A172 (cell line): Measurements from ENCODE around the gene MRPS5. TPM values are rescaled to one million over a fixed set of nuclear protein-coding genes. Genes with fewer than 3 reads are reported as not detected.

Experiments used
- total RNA-seq: library from RNA; depleted of rRNA; stranded (reverse); fragments of >200 nt; shearing (Covaris generic); gene quantifications from 2 replicates; pipeline ENCODE4 v1.2.3, GENCODE V29; 2014; rRNA removed

The MRPS5 gene
- total RNA-seq, 1 experiment from 2014 or later, result 84.4 TPM

Other genes starting within 250 kb of the MRPS5 start
- gene MAL, start 96.1 kb downstream of the MRPS5 start, total RNA-seq, result not detected in 2 replicates
- 3.3 and 8.2 TPM in 2 replicates for gene ZNF514, start 38.0 kb upstream of the MRPS5 start, total RNA-seq
- 4.1 and 6.7 TPM in 2 replicates for gene ZNF2, start 44.0 kb upstream of the MRPS5 start, total RNA-seq
- gene ZNF892, start 85.7 kb upstream of the MRPS5 start, total RNA-seq, result 0.41 TPM in 1 of 2 replicates, not detected in the other
- gene PROM2, start 152.6 kb upstream of the MRPS5 start, total RNA-seq, result 0.31 and 1.3 TPM in 2 replicates
- gene KCNIP3, start 175.5 kb upstream of the MRPS5 start, total RNA-seq, result 3.8 and 7.3 TPM in 2 replicates